Thyroid gland (tissue), 4 donors: ENCODE measurements around the gene KIAA1671.

ENCODE experiments used
- POLR2A ChIP-seq, 2 donors: fragments of 450-650 bp; IDR thresholded peaks; one replicate each; pipeline ENCODE4 v1.6.1; 2017; ENCODE audit warnings: antibody characterized with exemption in 2 of 2, mild to moderate bottlenecking in 2 of 2, moderate library complexity in 1 of 2
- TF ChIP-seq, protein P1 (sequence below), 6 experiments: fragments of 200-600 bp in 3 of 6; fragments of 450-650 bp in 3 of 6; sonication (generic) in 3 of 6; IDR thresholded peaks; one replicate each; pipeline ENCODE4 v1.5.1; 2016 to 2019; ENCODE audit warnings: antibody characterized with exemption in 6 of 6, mild to moderate bottlenecking in 2 of 6, inconsistent platforms in 1 of 6, moderate library complexity in 1 of 6

DNA sequence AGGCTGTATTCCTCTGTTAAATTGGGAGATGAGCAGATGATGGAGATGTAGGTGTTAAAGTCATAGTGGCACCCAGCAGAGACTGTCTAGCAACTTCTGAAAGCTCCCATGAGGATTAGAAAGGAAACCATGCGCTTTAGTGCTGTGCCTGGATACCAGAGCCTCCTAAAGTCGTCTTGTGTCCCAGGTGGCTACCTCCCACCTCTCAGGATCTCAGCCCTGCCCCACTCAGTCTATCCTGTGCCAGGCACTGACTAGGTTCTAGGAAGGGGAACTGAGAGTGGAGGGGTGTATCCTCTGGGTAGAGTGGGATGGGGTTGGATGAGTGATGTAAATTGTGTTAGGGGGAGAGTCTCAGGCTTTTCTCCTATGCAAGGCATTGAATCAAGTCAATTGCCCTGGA lies 60.2 kb downstream of the KIAA1671 start:
- TF ChIP-seq, protein P1, sequence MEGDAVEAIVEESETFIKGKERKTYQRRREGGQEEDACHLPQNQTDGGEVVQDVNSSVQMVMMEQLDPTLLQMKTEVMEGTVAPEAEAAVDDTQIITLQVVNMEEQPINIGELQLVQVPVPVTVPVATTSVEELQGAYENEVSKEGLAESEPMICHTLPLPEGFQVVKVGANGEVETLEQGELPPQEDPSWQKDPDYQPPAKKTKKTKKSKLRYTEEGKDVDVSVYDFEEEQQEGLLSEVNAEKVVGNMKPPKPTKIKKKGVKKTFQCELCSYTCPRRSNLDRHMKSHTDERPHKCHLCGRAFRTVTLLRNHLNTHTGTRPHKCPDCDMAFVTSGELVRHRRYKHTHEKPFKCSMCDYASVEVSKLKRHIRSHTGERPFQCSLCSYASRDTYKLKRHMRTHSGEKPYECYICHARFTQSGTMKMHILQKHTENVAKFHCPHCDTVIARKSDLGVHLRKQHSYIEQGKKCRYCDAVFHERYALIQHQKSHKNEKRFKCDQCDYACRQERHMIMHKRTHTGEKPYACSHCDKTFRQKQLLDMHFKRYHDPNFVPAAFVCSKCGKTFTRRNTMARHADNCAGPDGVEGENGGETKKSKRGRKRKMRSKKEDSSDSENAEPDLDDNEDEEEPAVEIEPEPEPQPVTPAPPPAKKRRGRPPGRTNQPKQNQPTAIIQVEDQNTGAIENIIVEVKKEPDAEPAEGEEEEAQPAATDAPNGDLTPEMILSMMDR (IDR thresholded peaks at IDR 0.05), result no peak
- no peak for TF ChIP-seq POLR2A (IDR thresholded peaks at IDR 0.05)
